Body of pancreas (tissue), 4 donors: ENCODE results near the gene RNF149. TPM values are rescaled to one million over a fixed set of nuclear protein-coding genes. Genes with fewer than 3 reads are reported as not detected.
A peak's percentile ranks its signal among the peaks of the same experiment; 100 is the strongest.

Experiments
- ATAC-seq: fragments of 150-250 bp; one replicate; pipeline ENCODE4 v1.9.1; 2016
- DNase-seq, 4 donors: peaks; one replicate each; pipeline ENCODE4 v3.0.0-alpha.2; 2019
- H3K27ac ChIP-seq, 4 donors: fragments of 200-600 bp; sonication (generic); 1 replicate in 3 of 4; 2 replicates in 1 of 4; pipeline versions ENCODE4 v1.5.1 to v1.6.1; 2016 to 2019; ENCODE audit warnings: mild to moderate bottlenecking in 1 of 4, mixed read lengths in 1 of 4, moderate library complexity in 1 of 4
- H3K27me3 ChIP-seq, 2 donors: fragments of 200-600 bp; sonication (generic); one replicate each; pipeline ENCODE4 v1.6.0; 2016; ENCODE audit warnings: mild to moderate bottlenecking in 1 of 2
- H3K36me3 ChIP-seq, 2 donors: fragments of 200-600 bp; sonication (generic); replicated peaks in 1 of 2; 2 replicates each; pipeline ENCODE4 v1.5.1; 2016; ENCODE audit warnings: low read depth in 2 of 2; ENCODE audit not compliant: insufficient read depth in 1 of 2
- H3K4me1 ChIP-seq: fragments of 200-600 bp; sonication (generic); one replicate; pipeline ENCODE4 v1.6.0; 2016
- H3K4me3 ChIP-seq, 2 donors: fragments of 200-600 bp; sonication (generic); 1 replicate in 1 of 2; 2 replicates in 1 of 2; pipeline ENCODE4 v1.5.1; 2016 to 2019
- H3K9me3 ChIP-seq, 3 donors: fragments of 200-600 bp; sonication (generic); 1 replicate in 2 of 3; 2 replicates in 1 of 3; pipeline ENCODE4 v1.5.1; 2016
- POLR2A ChIP-seq, 3 donors: fragments of 450-650 bp; IDR thresholded peaks; one replicate each; pipeline ENCODE4 v1.6.1; 2016; ENCODE audit warnings: antibody characterized with exemption in 3 of 3, mild to moderate bottlenecking in 2 of 3
- WGBS, 2 donors: methylation state at CpG; one replicate each; pipeline ENCODE4 v1.1.5; 2017; 5-methylcytosine and 5-hydroxymethylcytosine counted together
- intact Hi-C: fragments of 100-400 bp; cut with DNase I; formaldehyde crosslinking; loops from one replicate; pipeline ENCODE4 v1.15.1; 2023
- total RNA-seq, 2 donors: library from RNA; depleted of rRNA; stranded (reverse); fragments of >200 nt; gene quantifications; one replicate each; pipeline ENCODE4 v1.1.0, GENCODE V29; 2016
- TF ChIP-seq, protein P1 (sequence below), 7 experiments: fragments of 450-650 bp in 4 of 7; fragments of 200-600 bp in 3 of 7; sonication (generic) in 3 of 7; IDR thresholded peaks; one replicate each; pipeline ENCODE4 v1.5.1; 2016 to 2019; ENCODE audit warnings: antibody characterized with exemption in 7 of 7

RNF149 gene
- total RNA-seq, 2 donors from 2014 or later = 38.6 to 47.7 TPM

DNA sequence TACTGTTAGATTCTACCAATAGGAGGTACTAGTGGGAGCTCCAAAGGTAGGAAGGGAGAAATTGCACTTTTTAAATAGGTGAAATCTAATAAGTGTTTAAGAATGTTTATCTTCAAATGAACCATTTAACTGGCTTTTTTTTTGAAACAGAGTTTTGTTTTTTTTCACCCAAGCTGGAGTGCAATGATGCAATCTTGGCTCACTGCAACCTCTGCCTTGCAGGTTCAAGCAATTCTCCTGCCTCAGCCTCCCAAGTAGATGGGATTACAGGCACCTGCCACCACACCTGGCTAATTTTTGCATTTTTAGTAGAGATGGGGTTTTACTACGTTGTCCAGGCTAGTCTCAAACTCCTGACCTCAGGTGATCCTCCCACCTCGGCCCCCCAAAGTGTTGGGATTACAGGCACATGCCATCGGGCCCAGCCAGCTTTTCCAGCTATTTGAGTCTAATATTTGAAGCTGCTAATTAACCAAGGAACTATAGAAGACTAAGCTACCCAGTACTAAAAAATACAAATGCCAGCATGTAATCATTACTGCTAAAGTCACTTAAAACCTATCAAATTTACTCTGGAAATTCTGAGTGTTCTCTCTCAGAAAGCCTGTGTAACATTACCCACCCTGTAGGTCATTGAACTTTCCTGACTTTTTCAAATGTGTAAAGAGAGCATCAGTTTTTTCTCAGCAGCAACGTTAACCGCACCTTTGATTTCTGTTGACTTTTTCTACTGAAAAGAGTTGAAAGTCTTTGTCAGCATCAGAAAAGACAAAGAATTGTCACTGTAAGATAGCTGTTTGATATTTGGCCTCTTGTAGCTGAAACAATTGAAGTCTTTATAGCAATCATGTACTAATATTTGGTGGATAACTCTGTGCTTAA, 24.6 kb upstream of the RNF149 start:
- no peaks in the 10 kb centered on the region for H3K36me3 ChIP-seq
- H3K27me3 ChIP-seq = no peaks in the 10 kb centered on the region
- ATAC-seq (no peak), DNase-seq (no peak)
- intact Hi-C loops = no loop called here
- TF ChIP-seq, protein P1, sequence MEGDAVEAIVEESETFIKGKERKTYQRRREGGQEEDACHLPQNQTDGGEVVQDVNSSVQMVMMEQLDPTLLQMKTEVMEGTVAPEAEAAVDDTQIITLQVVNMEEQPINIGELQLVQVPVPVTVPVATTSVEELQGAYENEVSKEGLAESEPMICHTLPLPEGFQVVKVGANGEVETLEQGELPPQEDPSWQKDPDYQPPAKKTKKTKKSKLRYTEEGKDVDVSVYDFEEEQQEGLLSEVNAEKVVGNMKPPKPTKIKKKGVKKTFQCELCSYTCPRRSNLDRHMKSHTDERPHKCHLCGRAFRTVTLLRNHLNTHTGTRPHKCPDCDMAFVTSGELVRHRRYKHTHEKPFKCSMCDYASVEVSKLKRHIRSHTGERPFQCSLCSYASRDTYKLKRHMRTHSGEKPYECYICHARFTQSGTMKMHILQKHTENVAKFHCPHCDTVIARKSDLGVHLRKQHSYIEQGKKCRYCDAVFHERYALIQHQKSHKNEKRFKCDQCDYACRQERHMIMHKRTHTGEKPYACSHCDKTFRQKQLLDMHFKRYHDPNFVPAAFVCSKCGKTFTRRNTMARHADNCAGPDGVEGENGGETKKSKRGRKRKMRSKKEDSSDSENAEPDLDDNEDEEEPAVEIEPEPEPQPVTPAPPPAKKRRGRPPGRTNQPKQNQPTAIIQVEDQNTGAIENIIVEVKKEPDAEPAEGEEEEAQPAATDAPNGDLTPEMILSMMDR (IDR thresholded peaks at IDR 0.05) = no peak
- no peak for TF ChIP-seq POLR2A (IDR thresholded peaks at IDR 0.05)
- no peaks in the 10 kb centered on the region for H3K9me3 ChIP-seq
- H3K4me3 ChIP-seq = no peak overlapping the region
- H3K4me1 ChIP-seq = peaks cover 11% of the 10 kb centered on the region
- 66 to 78% methylated on average over 5 of the region's 5 CpGs for WGBS, 2 donors
- no peak overlapping the region for H3K27ac ChIP-seq

DNA sequence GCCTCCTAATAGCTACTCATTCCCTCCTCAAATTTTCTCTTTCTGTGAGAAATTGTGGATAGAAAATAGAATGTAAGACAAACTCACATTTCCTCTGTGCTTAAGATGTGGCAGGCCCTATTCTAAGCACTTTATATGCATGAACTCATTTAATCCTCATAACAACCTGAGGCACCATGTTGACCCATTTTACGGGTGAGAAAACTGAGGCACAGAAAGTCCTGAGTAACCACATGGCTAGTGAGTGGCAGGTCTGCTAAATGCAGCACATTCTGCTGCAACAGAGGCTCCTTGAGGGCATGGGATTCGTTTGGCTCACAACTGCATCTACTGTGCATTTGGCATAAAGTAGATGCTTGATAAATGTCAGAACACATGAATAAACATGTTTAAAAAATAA, 22.7 kb upstream of the RNF149 start:
- Histone ChIP-seq H3K27me3 (no peaks in the 10 kb centered on the region), H3K4me3 (no peak overlapping the region), H3K27ac (peak overlapping the region in 2 of 4 donors; percentile 45 to 47), H3K36me3 (no peaks in the 10 kb centered on the region), H3K9me3 (no peaks in the 10 kb centered on the region), H3K4me1 (peaks cover 17% of the 10 kb centered on the region)
- intact Hi-C loops = no loop called here
- TF ChIP-seq, protein P1 (IDR thresholded peaks at IDR 0.05) = no peak
- TF ChIP-seq POLR2A (IDR thresholded peaks at IDR 0.05) = no peak
- 67 to 72% methylated on average over 2 of the region's 2 CpGs for WGBS, 2 donors
- DNase-seq (no peak), ATAC-seq (no peak)

DNA sequence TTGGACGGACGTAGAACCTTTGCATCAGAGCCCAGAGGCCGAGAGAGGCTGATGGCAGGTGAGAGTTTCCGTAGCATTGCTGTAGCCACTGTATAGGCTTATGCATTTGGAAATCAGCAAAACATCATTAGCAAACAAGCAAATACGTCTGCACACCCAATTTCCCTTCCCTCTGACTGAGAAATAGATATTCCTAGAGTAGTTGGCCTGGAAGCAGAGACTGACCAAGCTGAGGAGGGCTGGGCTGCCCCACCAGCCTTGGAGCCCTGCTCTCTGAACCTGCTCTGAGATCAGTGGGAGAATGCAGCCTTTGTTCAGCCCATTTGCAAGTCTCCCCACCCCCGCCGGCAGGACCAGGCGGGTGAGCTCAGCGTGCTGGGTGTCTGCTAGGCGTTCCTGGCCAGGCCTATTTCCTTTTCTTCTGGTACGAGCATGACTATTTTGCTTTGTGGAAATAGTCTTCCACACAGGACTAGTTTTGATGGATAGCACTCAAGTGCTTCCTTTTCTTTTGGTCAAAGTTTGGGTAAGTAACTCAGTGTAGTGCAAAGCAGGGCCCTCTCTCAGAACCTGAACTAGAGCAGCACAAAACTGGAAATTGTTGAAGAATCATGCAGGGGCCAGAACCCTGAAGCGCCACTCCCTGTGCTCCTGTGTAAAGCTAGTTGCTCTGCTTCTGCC, 21.9 kb upstream of the RNF149 start:
- 66 to 80% methylated on average over 12 of the region's 12 CpGs for WGBS, 2 donors

DNA sequence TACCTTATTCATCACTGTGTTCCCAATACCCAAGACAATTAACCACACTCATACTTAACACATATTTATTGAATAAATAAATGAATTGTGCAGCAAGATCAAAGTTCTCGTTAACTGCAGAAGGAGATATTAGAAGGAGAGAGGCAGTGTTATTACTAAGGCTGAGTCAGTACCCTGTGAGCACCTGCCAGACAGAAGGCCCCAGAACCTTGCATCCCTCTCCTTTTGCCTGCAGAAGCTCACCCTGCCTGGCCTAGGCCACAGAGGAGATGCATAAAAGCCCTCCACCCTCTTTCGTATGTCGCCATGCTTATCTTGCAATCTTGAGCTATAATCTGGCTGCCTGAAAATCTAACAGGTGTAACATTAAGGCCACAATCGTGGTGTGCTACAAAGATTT, 20.5 kb upstream of the RNF149 start:
- TF ChIP-seq, protein P1 (IDR thresholded peaks at IDR 0.05) = no peak
- TF ChIP-seq POLR2A (IDR thresholded peaks at IDR 0.05) = no peak
- Histone ChIP-seq H3K4me1 (peaks cover 17% of the 10 kb centered on the region), H3K36me3 (no peaks in the 10 kb centered on the region), H3K4me3 (no peak overlapping the region), H3K9me3 (no peaks in the 10 kb centered on the region), H3K27me3 (no peaks in the 10 kb centered on the region), H3K27ac (peak overlapping the region in 1 of 4 donors; percentile 49)
- DNase-seq (no peak), ATAC-seq (no peak)
- intact Hi-C loops = no loop called here
- 66 to 87% methylated on average over 4 of the region's 4 CpGs for WGBS, 2 donors

More for the DNA sequence above, 21.9 kb upstream of the RNF149 start:
- ATAC-seq (peak; percentile 62), DNase-seq (peak; percentile 26 to 64 (median 50))
- Histone ChIP-seq H3K27ac (peak overlapping the region in 3 of 4 donors; percentile 28 to 47 (median 45)), H3K4me3 (no peak overlapping the region), H3K9me3 (no peaks in the 10 kb centered on the region), H3K27me3 (no peaks in the 10 kb centered on the region), H3K4me1 (peaks cover 17% of the 10 kb centered on the region), H3K36me3 (no peaks in the 10 kb centered on the region)
- intact Hi-C loops = no loop called here
- TF ChIP-seq, protein P1 (IDR thresholded peaks at IDR 0.05) = no peak
- peak in 1 of 3 donors; percentile 7 for TF ChIP-seq POLR2A (IDR thresholded peaks at IDR 0.05)
